OCI-LY7 (cell line): ENCODE results near the gene CMTM4. TPM values are rescaled to one million over a fixed set of nuclear protein-coding genes. Genes with fewer than 3 reads are reported as not detected.

Experiments
- BruUV-seq: library from RNA; stranded (reverse); fragments of 400-500 nt; replicated peaks from 2 replicates; lab custom pipeline; 2021; lab: Mats Ljungman, UMichigan
- CTCF ChIA-PET: fragments of 300-600 bp; sonication (Branson Sonifier 250); formaldehyde crosslinking; loops from one replicate; lab custom pipeline; 2022; ENCODE audit warnings: antibody characterized with exemption; ENCODE audit not compliant: unreplicated experiment; lab: Charles Lee
- POLR2A ChIA-PET: fragments of 300-600 bp; sonication (Branson Sonifier 250); formaldehyde crosslinking; loops from one replicate; lab custom pipeline; 2022; ENCODE audit warnings: antibody characterized with exemption; lab: Charles Lee
- DNase-seq: peaks from one replicate; pipeline ENCODE4 v3.0.0-alpha.2; 2015; ENCODE audit warnings: low spot score
- H2AFZ ChIP-seq: fragments of 200-600 bp; sonication (generic), shearing (Covaris generic); 2 replicates; pipeline ENCODE4 v1.6.1; 2014; ENCODE audit warnings: mild to moderate bottlenecking, antibody characterized with exemption, low read length, moderate library complexity
- H3K27ac ChIP-seq: fragments of 200-600 bp; sonication (generic); 2 replicates; pipeline ENCODE4 v1.5.1; 2014; ENCODE audit warnings: mixed run types, low read depth, mild to moderate bottlenecking, moderate library complexity, low read length, inconsistent platforms; ENCODE audit not compliant: poor library complexity, severe bottlenecking
- H3K36me3 ChIP-seq: fragments of 200-600 bp; sonication (generic); 2 replicates; pipeline ENCODE4 v1.6.1; 2014; ENCODE audit warnings: mild to moderate bottlenecking, antibody characterized with exemption, low read length, moderate library complexity, mixed read lengths; ENCODE audit not compliant: insufficient read depth
- H3K4me1 ChIP-seq: fragments of 200-600 bp; sonication (generic); 2 replicates; pipeline ENCODE4 v1.5.1; 2014; ENCODE audit warnings: mild to moderate bottlenecking, low read length; ENCODE audit not compliant: insufficient read depth, poor library complexity, severe bottlenecking
- H3K4me2 ChIP-seq: fragments of 200-600 bp; sonication (generic); 2 replicates; pipeline ENCODE4 v1.6.1; 2014; ENCODE audit warnings: mild to moderate bottlenecking, low read length
- H3K4me3 ChIP-seq: fragments of 200-600 bp; sonication (generic); 2 replicates; pipeline ENCODE4 v1.5.1; 2014; ENCODE audit warnings: mild to moderate bottlenecking, low read depth, low read length; ENCODE audit not compliant: poor library complexity, severe bottlenecking
- H3K79me2 ChIP-seq: fragments of 200-600 bp; sonication (generic); 2 replicates; pipeline ENCODE4 v1.6.1; 2016; ENCODE audit warnings: low read depth, mild to moderate bottlenecking, low read length, moderate library complexity, mixed read lengths; ENCODE audit not compliant: insufficient read depth
- H3K9me2 ChIP-seq: fragments of 200-600 bp; sonication (generic); 2 replicates; pipeline ENCODE4 v1.6.1; 2016; ENCODE audit warnings: mild to moderate bottlenecking, low read length, mixed read lengths; ENCODE audit not compliant: insufficient read depth
- H3K9me3 ChIP-seq: fragments of 200-600 bp; sonication (generic); 2 replicates; pipeline ENCODE4 v1.6.1; 2014; ENCODE audit warnings: mild to moderate bottlenecking, mixed run types, low read length, mixed read lengths
- H4K20me1 ChIP-seq: fragments of 200-600 bp; sonication (generic); 2 replicates; pipeline ENCODE4 v1.6.1; 2014; ENCODE audit warnings: mild to moderate bottlenecking, antibody characterized with exemption, low read length, moderate library complexity, mixed read lengths; ENCODE audit not compliant: insufficient read depth
- EZH2phosphoT487 ChIP-seq: fragments of 200-600 bp; sonication (generic); IDR thresholded peaks from 2 replicates; pipeline ENCODE4 v1.6.1; 2018; ENCODE audit warnings: low read depth, borderline replicate concordance, mild to moderate bottlenecking, mixed run types, antibody characterized with exemption, low read length, moderate library complexity, mixed read lengths
- intact Hi-C: fragments of 100-400 bp; cut with micrococcal nuclease; formaldehyde crosslinking; loops from one replicate; pipeline ENCODE4 v1.10.0; 2022; ENCODE audit not compliant: unreplicated experiment
- total RNA-seq, 2 experiments: library from RNA; depleted of rRNA in 1 of 2; stranded (reverse); fragments of >200 nt in 1 of 2; shearing (Covaris generic) in 1 of 2; gene quantifications; 2 replicates each; pipeline ENCODE4 v1.2.3, GENCODE V29; 2014 to 2022
- TF ChIP-seq, protein P1 (sequence below): fragments of 200-600 bp; sonication (generic); conservative IDR thresholded peaks from 2 replicates; pipeline ENCODE4 v1.5.1; 2014; ENCODE audit warnings: mild to moderate bottlenecking, antibody characterized with exemption, low read length, moderate library complexity, mixed read lengths

CMTM4 gene
- total RNA-seq, 2 experiments from 2014 or later, result 0.03 to 1.3 TPM

DNA sequence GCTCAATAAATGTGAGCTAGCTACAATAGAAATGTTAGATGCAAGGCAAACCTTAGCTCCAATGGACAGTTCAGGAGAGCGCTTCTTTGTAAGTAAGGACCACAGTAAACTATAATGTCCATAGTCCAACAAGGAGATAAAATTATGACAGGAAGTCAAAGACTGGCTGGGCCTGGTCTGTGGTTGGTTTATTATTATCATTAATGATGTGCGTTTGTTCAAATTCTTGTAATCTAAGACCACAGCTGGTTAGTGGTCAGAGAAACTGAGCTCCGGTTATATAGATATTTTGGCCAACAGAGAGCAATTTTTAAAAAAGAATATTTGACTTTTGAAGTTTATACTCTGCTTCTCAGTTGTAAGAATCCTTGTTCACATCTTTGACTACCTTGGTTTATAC, 122.0 kb downstream of the CMTM4 start:
- no peaks in the 10 kb centered on the region for H3K79me2 ChIP-seq
- no peak overlapping the region for H3K4me3 ChIP-seq
- TF ChIP-seq, protein P1, sequence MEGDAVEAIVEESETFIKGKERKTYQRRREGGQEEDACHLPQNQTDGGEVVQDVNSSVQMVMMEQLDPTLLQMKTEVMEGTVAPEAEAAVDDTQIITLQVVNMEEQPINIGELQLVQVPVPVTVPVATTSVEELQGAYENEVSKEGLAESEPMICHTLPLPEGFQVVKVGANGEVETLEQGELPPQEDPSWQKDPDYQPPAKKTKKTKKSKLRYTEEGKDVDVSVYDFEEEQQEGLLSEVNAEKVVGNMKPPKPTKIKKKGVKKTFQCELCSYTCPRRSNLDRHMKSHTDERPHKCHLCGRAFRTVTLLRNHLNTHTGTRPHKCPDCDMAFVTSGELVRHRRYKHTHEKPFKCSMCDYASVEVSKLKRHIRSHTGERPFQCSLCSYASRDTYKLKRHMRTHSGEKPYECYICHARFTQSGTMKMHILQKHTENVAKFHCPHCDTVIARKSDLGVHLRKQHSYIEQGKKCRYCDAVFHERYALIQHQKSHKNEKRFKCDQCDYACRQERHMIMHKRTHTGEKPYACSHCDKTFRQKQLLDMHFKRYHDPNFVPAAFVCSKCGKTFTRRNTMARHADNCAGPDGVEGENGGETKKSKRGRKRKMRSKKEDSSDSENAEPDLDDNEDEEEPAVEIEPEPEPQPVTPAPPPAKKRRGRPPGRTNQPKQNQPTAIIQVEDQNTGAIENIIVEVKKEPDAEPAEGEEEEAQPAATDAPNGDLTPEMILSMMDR, result no peak
- TF ChIP-seq EZH2phosphoT487, result no peak
- H2AFZ ChIP-seq, result no peak overlapping the region
- ChIA-PET CTCF (no interaction called here), POLR2A (no interaction called here)
- no peaks in the 10 kb centered on the region for H3K9me3 ChIP-seq
- BruUV-seq, result no TSS peak
- H3K27ac ChIP-seq, result no peak overlapping the region
- no peaks in the 10 kb centered on the region for H3K9me2 ChIP-seq
- 0 out of 2 replicates have a peak, but pooled peaks cover 5% of the 10 kb centered on the region for H3K36me3 ChIP-seq
- no peaks in the 10 kb centered on the region for H4K20me1 ChIP-seq
- H3K4me1 ChIP-seq, result no peaks in the 10 kb centered on the region
- intact Hi-C loops, result no loop called here
- DNase-seq, result no peak
- no peak overlapping the region for H3K4me2 ChIP-seq

DNA sequence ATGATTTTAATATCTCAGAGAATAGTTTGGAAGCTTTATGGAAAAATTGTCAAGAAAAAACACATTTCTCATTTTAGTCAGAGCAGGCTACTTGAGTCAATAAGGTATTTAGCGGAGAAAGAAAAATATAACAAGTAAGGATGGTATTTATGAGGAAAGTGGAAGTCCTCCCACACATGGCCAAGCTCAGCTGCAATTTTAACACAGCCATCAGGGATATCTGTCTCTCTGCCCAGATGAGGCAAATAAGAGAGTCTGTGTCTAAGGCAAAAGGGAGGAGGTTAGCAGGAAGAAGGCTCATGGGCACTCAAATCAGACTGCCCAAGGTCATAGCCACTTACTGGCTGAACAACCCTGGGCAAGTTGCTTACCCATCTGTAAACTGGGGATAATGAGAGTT, 122.5 kb downstream of the CMTM4 start:
- no peaks in the 10 kb centered on the region for H3K9me2 ChIP-seq
- H3K9me3 ChIP-seq, result no peaks in the 10 kb centered on the region
- H3K4me2 ChIP-seq, result no peak overlapping the region
- H3K79me2 ChIP-seq, result no peaks in the 10 kb centered on the region
- no peak for DNase-seq
- no peak overlapping the region for H3K27ac ChIP-seq
- ChIA-PET POLR2A (interaction anchor here (0.7 kb wide), 2 partner anchors 45 to 953 kb away, joined by 3 read pairs; no protein-coding TSS in a partner anchor), CTCF (no interaction called here)
- intact Hi-C loops, result no loop called here
- H3K4me1 ChIP-seq, result no peaks in the 10 kb centered on the region
- TF ChIP-seq EZH2phosphoT487, result no peak
- TF ChIP-seq, protein P1, result no peak
- no peak overlapping the region for H2AFZ ChIP-seq
- H3K36me3 ChIP-seq, result 0 out of 2 replicates have a peak, but pooled peaks cover 5% of the 10 kb centered on the region
- no TSS peak for BruUV-seq
- H4K20me1 ChIP-seq, result no peaks in the 10 kb centered on the region
- H3K4me3 ChIP-seq, result no peak overlapping the region

DNA sequence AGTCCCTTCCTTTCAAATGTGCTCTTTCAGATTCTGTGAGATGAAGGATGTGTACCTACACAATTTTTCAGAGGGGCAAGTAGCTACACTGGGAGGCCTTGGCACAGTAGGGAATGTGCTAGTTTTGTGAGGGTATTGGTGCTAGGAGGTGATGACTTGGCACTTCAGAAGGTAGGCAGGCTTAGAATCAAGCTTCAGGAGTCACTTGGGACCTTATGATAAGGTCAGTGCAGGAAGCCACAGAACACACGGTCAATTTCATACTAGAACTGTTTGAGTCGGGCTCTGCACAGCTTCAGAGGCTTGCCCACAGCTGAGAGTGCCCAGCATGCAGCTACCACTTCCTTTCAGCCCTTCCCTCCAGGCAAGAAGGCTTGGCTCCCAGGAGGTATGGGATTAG, 124.2 kb downstream of the CMTM4 start:
- TF ChIP-seq, protein P1, result no peak
- no peak for TF ChIP-seq EZH2phosphoT487
- no peak overlapping the region for H3K4me3 ChIP-seq
- H3K9me3 ChIP-seq, result no peaks in the 10 kb centered on the region
- no peak overlapping the region for H3K4me2 ChIP-seq
- CTCF ChIA-PET, result interaction anchor here (1.4 kb wide), 1 partner anchor 9 kb away, joined by 3 read pairs; no protein-coding TSS in a partner anchor
- intact Hi-C loops, result no loop called here
- POLR2A ChIA-PET, result interaction anchor here (1.1 to 1.3 kb wide), 2 partner anchors 9 to 11 kb away, joined by 3 to 4 read pairs; no protein-coding TSS in a partner anchor
- no peaks in the 10 kb centered on the region for H3K79me2 ChIP-seq
- H3K27ac ChIP-seq, result no peak overlapping the region
- H3K9me2 ChIP-seq, result no peaks in the 10 kb centered on the region
- H4K20me1 ChIP-seq, result no peaks in the 10 kb centered on the region
- H3K4me1 ChIP-seq, result no peaks in the 10 kb centered on the region
- H3K36me3 ChIP-seq, result peaks cover 9% of the 10 kb centered on the region; the same call in 1 of the 2 replicates
- no peak for DNase-seq
- no peak overlapping the region for H2AFZ ChIP-seq
- no TSS peak for BruUV-seq
